GM19467 (cell line): ENCODE data around the gene TEDC2.

Source experiments
- ATAC-seq: cut with Tn5 transposase; IDR thresholded peaks from one replicate; pipeline ENCODE4 v1.9.1; 2021; ENCODE audit warnings: mild to moderate bottlenecking, moderate library complexity; ENCODE audit not compliant: unreplicated experiment

Gene TEDC2

GRCh38 chr16:2511128-2511800 is 51.4 kb downstream of the TEDC2 start:
- ATAC-seq, result no peak

GRCh38 chr16:2511996-2512734 is 52.3 kb downstream of the TEDC2 start:
- ATAC-seq, result no peak

DNA sequence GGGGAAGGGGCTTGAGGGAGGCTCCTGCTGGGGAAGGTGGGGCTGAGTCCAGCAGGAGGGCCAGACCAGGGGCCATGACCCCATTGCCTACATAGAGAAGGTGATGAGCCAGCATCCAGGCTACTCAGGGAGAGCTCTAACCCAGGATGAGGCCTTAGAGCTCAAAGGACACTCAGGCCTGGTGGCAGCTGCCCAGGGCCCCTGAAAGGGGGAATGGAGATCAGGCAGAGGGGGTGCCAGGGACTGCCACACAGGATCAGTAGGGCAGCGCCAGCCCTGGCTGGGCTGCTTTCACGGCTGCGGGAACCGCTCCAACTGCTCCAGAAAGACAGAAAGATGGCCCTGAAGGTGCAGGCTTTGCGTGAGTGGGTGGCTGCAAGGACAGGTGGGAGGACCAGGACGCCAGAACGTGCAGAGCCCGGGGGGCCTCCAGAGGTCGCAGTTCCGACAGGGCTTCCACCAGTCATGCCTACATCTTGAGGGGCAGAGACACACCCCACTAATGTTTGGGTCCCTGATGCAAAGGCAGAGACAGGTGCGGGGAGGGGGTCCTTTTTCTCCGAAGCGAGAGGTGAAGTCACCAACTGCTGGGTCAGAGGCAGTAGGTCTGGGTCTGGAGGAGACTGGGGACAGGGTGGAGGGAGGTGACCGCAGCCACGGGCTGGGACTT is 53.0 kb downstream of the TEDC2 start:
- ATAC-seq, result no peak

- peak; percentile 60 for ATAC-seq
These were observed 53.8 kb downstream of the TEDC2 start, which contains the start of gene ATP6V0C for GRCh38 chr16:2513405-2514332. Gene ATP6V0C (plus strand): TSS chr16:2513952. CDS start chr16:2514104, 152 bp downstream.
